K562 (cell line): Measurements from ENCODE around the gene COQ3. TPM values are rescaled to one million over a fixed set of nuclear protein-coding genes. Genes with fewer than 3 reads are reported as not detected.
A peak's percentile ranks its signal among the peaks of the same experiment; 100 is the strongest.

Source experiments
- CHAMP1 ChIP-seq: fragments of 450-650 bp; IDR thresholded peaks from 2 replicates; pipeline ENCODE4 v1.6.1; 2016; ENCODE audit warnings: mild to moderate bottlenecking
- CTCF ChIP-seq, 3 experiments: IDR thresholded peaks in 2 of 3; conservative IDR thresholded peaks in 1 of 3; 2 replicates each; pipeline ENCODE4 v1.5.1; 2011 to 2012; ENCODE audit warnings: low read length in 3 of 3, mild to moderate bottlenecking in 3 of 3, control low read depth in 2 of 3, improper control_type of control experiment in 1 of 3, inconsistent platforms in 1 of 3, low read depth in 1 of 3, mixed read lengths in 1 of 3, moderate library complexity in 1 of 3; ENCODE audit not compliant: insufficient read depth in 2 of 3
- EZH2 ChIP-seq: IDR thresholded peaks from 2 replicates; pipeline ENCODE4 v1.6.1; 2012; ENCODE audit warnings: low read depth, mild to moderate bottlenecking, inconsistent platforms, low read length, borderline replicate concordance
- HNRNPUL1 ChIP-seq: fragments of 200-400 bp; formaldehyde crosslinking; IDR thresholded peaks from 2 replicates; pipeline ENCODE4 v1.6.1; 2017; ENCODE audit warnings: low read length
- MXD1 ChIP-seq: fragments of 250-450 bp; sonication (Bioruptor Pico); IDR thresholded peaks from 2 replicates; pipeline ENCODE4 v1.8.0; 2021; ENCODE audit warnings: borderline replicate concordance, mild to moderate bottlenecking, moderate library complexity; ENCODE audit not compliant: poor library complexity, severe bottlenecking
- NR0B1 ChIP-seq: fragments of 450-650 bp; IDR thresholded peaks from one replicate; pipeline ENCODE4 v1.6.1; 2018; ENCODE audit warnings: mild to moderate bottlenecking, moderate library complexity; ENCODE audit not compliant: partially characterized antibody
- PRDM10 ChIP-seq: fragments of 450-650 bp; IDR thresholded peaks from 2 replicates; pipeline ENCODE4 v1.6.1; 2018; ENCODE audit not compliant: partially characterized antibody
- RAD51 ChIP-seq: fragments of 450-650 bp; IDR thresholded peaks from 2 replicates; pipeline ENCODE4 v1.7.1; 2016; ENCODE audit warnings: low read depth, mild to moderate bottlenecking, borderline replicate concordance
- SIX5 ChIP-seq, 2 experiments: IDR thresholded peaks; 2 replicates each; pipeline ENCODE4 v1.6.1; 2011; ENCODE audit warnings: low read length in 2 of 2, borderline replicate concordance in 1 of 2, low read depth in 1 of 2, mild to moderate bottlenecking in 1 of 2, moderate library complexity in 1 of 2; ENCODE audit not compliant: insufficient read depth in 1 of 2
- SMAD3 ChIP-seq: fragments of 450-650 bp; formaldehyde crosslinking; conservative IDR thresholded peaks from 2 replicates; pipeline ENCODE4 v1.4.0; 2020; ENCODE audit warnings: mild to moderate bottlenecking
- SMARCB1 ChIP-seq: IDR thresholded peaks from 2 replicates; pipeline ENCODE4 v1.6.1; 2011; ENCODE audit warnings: improper control_type of control experiment, low read depth; ENCODE audit not compliant: insufficient read length
- YY1 ChIP-seq, 3 experiments: IDR thresholded peaks; 2 replicates each; pipeline ENCODE4 v1.6.1; 2011; ENCODE audit warnings: low read length in 2 of 3, mild to moderate bottlenecking in 2 of 3, moderate library complexity in 2 of 3, borderline replicate concordance in 1 of 3, control low read depth in 1 of 3, low read depth in 1 of 3; ENCODE audit not compliant: insufficient read depth in 3 of 3, insufficient replicate concordance in 2 of 3, control insufficient read depth in 1 of 3, insufficient read length in 1 of 3; ENCODE audit errors: extremely low read depth in 1 of 3
- ZFP1 ChIP-seq: fragments of 450-650 bp; formaldehyde crosslinking; IDR thresholded peaks from 2 replicates; pipeline ENCODE4 v1.4.0; 2020; ENCODE audit warnings: mild to moderate bottlenecking, mixed read lengths
- ZNF766 ChIP-seq: fragments of 200-800 bp; sonication (Bioruptor generic); conservative IDR thresholded peaks from 2 replicates; pipeline ENCODE4 v1.6.1; 2016; ENCODE audit warnings: missing genetic modification characterization, missing compliant biosample characterization
- polyA plus RNA-seq, 8 experiments: library from polyadenylated mRNA; depleted of rRNA in 4 of 8; stranded (reverse) in 5 of 8; unstranded in 3 of 8; fragments of >200 nt; fragmentation: Nextera tagmentation in 2 of 8; fragmentation: Illumina TruSeq in 1 of 8; extraction: Ambion mirVana in 2 of 8; extraction: Trizol in 1 of 8; gene quantifications; 2 replicates each; pipeline versions ENCODE4 v1.2.1 to v1.2.3, GENCODE V29; 2011 to 2014; ENCODE audit warnings: inconsistent platforms in 1 of 8, missing spikeins in 1 of 8
- total RNA-seq, 7 experiments: library from RNA; depleted of rRNA in 6 of 7; stranded (reverse); fragments of >200 nt in 6 of 7; fragmentation: Illumina TruSeq in 2 of 7; extraction: Trizol in 2 of 7; gene quantifications; 2 replicates each; pipeline versions ENCODE4 v1.2.1 to v1.2.3, GENCODE V29; 2011 to 2021; ENCODE audit warnings: low replicate concordance in 1 of 7

Gene COQ3
- total and polyA plus RNA-seq, 9 of the 15 experiments (the other 6 are each of a cell fraction or from before 2014, with no cell fraction given): 16.9 to 137 (median 33.9) TPM

- TF ChIP-seq CTCF (IDR thresholded peaks at IDR 0.05 in 2 of 3, conservative IDR thresholded peaks at IDR 0.05 in 1 of 3; ENCODE audit: insufficient read depth in 2 of 3, low read depth in 1 of 3, low read length in 3 of 3): no peak
- TF ChIP-seq PRDM10: peak; percentile 9
- peak in 1 of 2 experiments; percentile 15; a peak in 1 of 4 replicates for TF ChIP-seq SIX5 (IDR thresholded peaks at IDR 0.05; ENCODE audit: borderline replicate concordance in 1 of 2, insufficient read depth in 1 of 2, low read depth in 1 of 2, low read length in 2 of 2)
- TF ChIP-seq ZNF766 (CRISPR knock-in tag): peak; percentile 56; the same call in 1 of the 2 replicates
- no peak for TF ChIP-seq SMARCB1
- no peak for TF ChIP-seq ZFP1 (CRISPR knock-in tag)
- TF ChIP-seq MXD1 (CRISPR knock-in tag): peak; percentile 28
- TF ChIP-seq SMAD3 (CRISPR knock-in tag): 0 out of 2 replicates have a peak, but pooled peaks have one; percentile 4
- no peak for TF ChIP-seq NR0B1
- TF ChIP-seq EZH2: no peak
- no peak for TF ChIP-seq RAD51
- no peak for TF ChIP-seq HNRNPUL1
- TF ChIP-seq YY1 (IDR thresholded peaks at IDR 0.05; ENCODE audit: borderline replicate concordance in 1 of 3, control insufficient read depth in 1 of 3, extremely low read depth in 1 of 3, insufficient read depth in 3 of 3, insufficient read length in 1 of 3, insufficient replicate concordance in 2 of 3, low read depth in 1 of 3, low read length in 2 of 3): peak in 2 of 3 experiments; percentile 27 to 50
- peak; percentile 75; the same call in 1 of the 2 replicates for TF ChIP-seq CHAMP1
Measured at GRCh38 chr6:99393698-99394531, at the start of gene COQ3 (continued).
